IPS-15b (cell line): ENCODE measurements around the gene POTEB.
"Not testable (repeated sequence)": the region's sequence is repeated elsewhere in the genome, so short reads cannot be mapped to it uniquely, and the experiment has no call there.

Experiments used
- H3K27me3 ChIP-seq: one replicate; pipeline ENCODE4 v1.6.1; 2013; ENCODE audit warnings: low read length; ENCODE audit not compliant: control insufficient read depth, insufficient read depth
- H3K36me3 ChIP-seq: one replicate; pipeline ENCODE4 v1.6.1; 2013; ENCODE audit warnings: low read length; ENCODE audit not compliant: control insufficient read depth, insufficient read depth
- H3K4me1 ChIP-seq: one replicate; pipeline ENCODE4 v1.6.1; 2013; ENCODE audit warnings: mild to moderate bottlenecking, low read length; ENCODE audit not compliant: control insufficient read depth, insufficient read depth
- H3K4me3 ChIP-seq: one replicate; pipeline ENCODE4 v1.5.1; 2013; ENCODE audit warnings: low read depth, low read length
- H3K9ac ChIP-seq: one replicate; pipeline ENCODE4 v1.6.1; 2013; ENCODE audit warnings: low read depth, mild to moderate bottlenecking, low read length
- H3K9me3 ChIP-seq: one replicate; pipeline ENCODE4 v1.6.1; 2013; ENCODE audit warnings: mild to moderate bottlenecking, low read length; ENCODE audit not compliant: control insufficient read depth, insufficient read depth

The POTEB gene

DNA sequence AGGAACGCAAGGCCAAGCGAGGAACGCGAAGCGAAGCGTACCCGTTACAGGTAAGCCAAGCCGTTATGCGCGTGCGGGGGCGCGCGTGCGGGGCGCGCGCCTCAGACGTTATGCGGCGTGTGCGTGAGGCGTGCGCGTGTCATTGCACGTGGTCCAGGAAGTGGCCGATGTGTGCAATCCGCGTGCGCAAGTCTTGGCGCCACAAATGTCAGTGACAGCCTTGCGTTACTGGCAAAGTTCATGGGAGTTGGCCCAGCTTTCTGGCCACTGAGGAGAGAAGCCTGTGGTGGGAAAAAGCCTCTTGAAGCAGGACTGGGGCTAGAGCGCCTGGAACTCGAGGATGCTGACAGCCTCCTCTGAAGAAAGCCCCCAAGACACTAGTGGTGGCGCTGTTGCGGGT, at the start of gene POTEB:
POTEB (minus strand) TSS at position 101 of the 400 bp plus-strand sequence. CDS start 489 bp downstream, outside the sequence.
- H3K9ac ChIP-seq, H3K4me3 ChIP-seq, H3K36me3 ChIP-seq, H3K9me3 ChIP-seq, H3K4me1 ChIP-seq, H3K27me3 ChIP-seq: not testable (repeated sequence)

DNA sequence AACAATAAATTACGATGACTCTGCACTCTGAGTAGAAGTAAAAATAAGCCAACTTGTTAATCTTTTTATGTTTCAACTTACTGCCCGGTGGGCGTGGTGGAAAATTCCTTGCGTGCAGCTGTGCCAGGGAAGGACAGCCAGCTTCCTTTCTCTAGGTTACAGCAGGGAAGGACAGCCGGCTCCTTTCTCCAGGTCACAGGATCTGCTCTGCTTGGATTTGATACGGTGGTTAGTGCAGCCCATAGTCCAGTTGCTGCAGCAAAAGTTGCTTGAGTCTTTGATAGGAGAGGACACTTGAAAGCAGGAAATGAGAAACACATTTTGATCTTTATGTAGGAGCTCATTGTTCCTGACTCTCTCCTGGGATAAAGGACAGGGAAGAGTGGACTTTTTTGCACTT, 13.4 kb upstream of the POTEB start:
- not testable (repeated sequence) for H3K9ac ChIP-seq, H3K9me3 ChIP-seq, H3K36me3 ChIP-seq, H3K4me1 ChIP-seq, H3K4me3 ChIP-seq, H3K27me3 ChIP-seq

DNA sequence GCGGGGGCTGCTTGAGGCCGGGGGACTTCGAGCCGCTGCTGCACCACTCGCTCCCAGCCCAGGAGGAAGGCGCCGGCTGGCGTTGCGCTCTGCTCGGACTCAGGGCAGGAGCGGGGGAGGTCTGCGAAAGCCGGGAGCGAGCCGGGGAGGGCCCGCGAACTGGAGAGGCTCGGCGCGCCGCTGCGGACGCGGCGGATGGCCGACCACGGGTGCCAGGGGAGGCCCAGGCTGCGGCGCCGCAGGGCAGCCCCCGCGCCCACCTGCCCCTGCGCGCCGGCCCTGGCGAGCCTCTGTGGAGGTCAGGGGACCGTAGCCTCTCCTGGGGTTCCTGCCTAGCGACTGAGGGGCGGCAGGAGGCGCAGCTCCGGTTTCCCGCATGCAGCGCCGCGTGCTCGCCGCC, 12.0 kb upstream of the POTEB start:
- H3K9me3 ChIP-seq, H3K4me1 ChIP-seq, H3K36me3 ChIP-seq, H3K9ac ChIP-seq, H3K4me3 ChIP-seq, H3K27me3 ChIP-seq: not testable (repeated sequence)

DNA sequence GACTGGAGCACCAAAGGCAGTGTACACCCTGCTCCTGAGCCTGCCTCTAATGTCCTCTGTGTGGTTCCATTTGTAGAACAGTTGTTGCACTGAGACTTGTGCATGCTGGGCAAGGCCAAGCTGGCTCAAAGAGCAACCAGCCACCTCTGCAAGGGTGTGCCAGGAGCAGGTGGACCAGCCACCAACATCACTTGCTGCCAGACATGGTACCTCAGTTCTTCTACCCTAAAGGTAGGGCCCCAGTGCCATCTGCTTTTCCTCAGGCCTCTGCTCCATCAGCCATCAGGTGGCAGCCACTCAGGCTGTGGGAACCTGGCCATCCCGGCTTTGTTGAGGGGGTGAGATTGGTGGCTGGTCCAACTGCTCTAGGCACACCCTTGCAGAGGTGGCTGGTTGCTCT, 38.7 kb downstream of the POTEB start:
- not testable (repeated sequence) for H3K9ac ChIP-seq, H3K9me3 ChIP-seq, H3K4me1 ChIP-seq, H3K27me3 ChIP-seq, H3K36me3 ChIP-seq, H3K4me3 ChIP-seq
